RWPE1 (cell line): ENCODE data around the gene CORO2A.
A peak's percentile ranks its signal among the peaks of the same experiment; 100 is the strongest.

ENCODE experiments used
- CTCF ChIA-PET: fragments of 350-600 bp; sonication (Branson Sonifier 250); formaldehyde crosslinking; extraction: SDS; loops from one replicate; lab custom pipeline; 2021; lab: Yijun Ruan, JAX
- POLR2A ChIA-PET: fragments of 400-600 bp; formaldehyde crosslinking; extraction: SDS; loops from one replicate; lab custom pipeline; 2020; ENCODE audit warnings: antibody characterized with exemption; ENCODE audit not compliant: low non-redundant PET; lab: Yijun Ruan, JAX
- DNase-seq: peaks from one replicate; pipeline ENCODE4 v3.0.0; 2012; ENCODE audit warnings: low spot score
- H3K27ac ChIP-seq: fragments of 450-650 bp; 2 replicates; pipeline ENCODE4 v1.5.1; 2017
- TF ChIP-seq, protein P1 (sequence below): fragments of 450-650 bp; conservative IDR thresholded peaks from 2 replicates; pipeline ENCODE4 v1.5.1; 2017; ENCODE audit warnings: low read depth, mild to moderate bottlenecking

The CORO2A gene

DNA sequence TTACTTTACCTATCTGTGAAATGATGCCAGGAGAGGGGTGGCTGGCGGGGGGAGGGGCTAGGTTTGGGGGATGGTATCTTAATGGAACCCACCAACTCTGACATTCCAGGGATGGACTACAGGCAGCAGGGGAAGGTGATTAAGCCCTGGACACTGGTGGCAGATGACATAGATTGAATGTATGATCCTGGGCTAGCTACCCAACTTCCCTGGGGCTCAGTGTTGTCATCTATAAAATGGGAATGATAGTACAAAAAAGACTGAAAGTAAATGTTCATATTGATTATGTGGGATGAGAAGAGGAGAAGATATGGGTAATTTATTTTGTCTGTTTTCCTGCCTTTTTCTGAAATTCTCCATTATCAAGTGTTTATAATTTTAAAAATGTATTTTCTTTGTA, 6.2 kb downstream of the CORO2A start:
- peak overlapping the region; percentile 63 for H3K27ac ChIP-seq
- DNase-seq: no peak
- ChIA-PET POLR2A (interaction anchor here (0.7 kb wide), 1 partner anchor 65 kb away, joined by 4 read pairs; no protein-coding TSS in a partner anchor), CTCF (interaction anchor here (0.6 to 0.7 kb wide), 4 partner anchors 16 to 127 kb away, joined by 3 to 6 read pairs (median 4); no protein-coding TSS in a partner anchor)
- TF ChIP-seq, protein P1, sequence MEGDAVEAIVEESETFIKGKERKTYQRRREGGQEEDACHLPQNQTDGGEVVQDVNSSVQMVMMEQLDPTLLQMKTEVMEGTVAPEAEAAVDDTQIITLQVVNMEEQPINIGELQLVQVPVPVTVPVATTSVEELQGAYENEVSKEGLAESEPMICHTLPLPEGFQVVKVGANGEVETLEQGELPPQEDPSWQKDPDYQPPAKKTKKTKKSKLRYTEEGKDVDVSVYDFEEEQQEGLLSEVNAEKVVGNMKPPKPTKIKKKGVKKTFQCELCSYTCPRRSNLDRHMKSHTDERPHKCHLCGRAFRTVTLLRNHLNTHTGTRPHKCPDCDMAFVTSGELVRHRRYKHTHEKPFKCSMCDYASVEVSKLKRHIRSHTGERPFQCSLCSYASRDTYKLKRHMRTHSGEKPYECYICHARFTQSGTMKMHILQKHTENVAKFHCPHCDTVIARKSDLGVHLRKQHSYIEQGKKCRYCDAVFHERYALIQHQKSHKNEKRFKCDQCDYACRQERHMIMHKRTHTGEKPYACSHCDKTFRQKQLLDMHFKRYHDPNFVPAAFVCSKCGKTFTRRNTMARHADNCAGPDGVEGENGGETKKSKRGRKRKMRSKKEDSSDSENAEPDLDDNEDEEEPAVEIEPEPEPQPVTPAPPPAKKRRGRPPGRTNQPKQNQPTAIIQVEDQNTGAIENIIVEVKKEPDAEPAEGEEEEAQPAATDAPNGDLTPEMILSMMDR: no peak

- peak overlapping the region; percentile 63 for H3K27ac ChIP-seq
- no peak for DNase-seq
- TF ChIP-seq, protein P1: no peak
- CTCF ChIA-PET: interaction anchor here (0.6 to 0.9 kb wide), 2 partner anchors 18 to 22 kb away, joined by 3 to 6 read pairs; no protein-coding TSS in a partner anchor
- POLR2A ChIA-PET: no interaction called here
Observed at GRCh38 chr9:98185611-98186171, 6.7 kb downstream of the CORO2A start.

- peak overlapping the region; percentile 63 for H3K27ac ChIP-seq
- POLR2A ChIA-PET: no interaction called here
- DNase-seq: no peak
- CTCF ChIA-PET: interaction anchor here (0.6 to 0.9 kb wide), 2 partner anchors 21 to 36 kb away, joined by 3 read pairs; no protein-coding TSS in a partner anchor
- TF ChIP-seq, protein P1: no peak
Observed at GRCh38 chr9:98185021-98185567, 7.3 kb downstream of the CORO2A start.

- ChIA-PET POLR2A (no interaction called here), CTCF (no interaction called here)
- TF ChIP-seq, protein P1: no peak
- no peak for DNase-seq
- H3K27ac ChIP-seq: no peak overlapping the region
Observed at GRCh38 chr9:98184326-98184725, 8.1 kb downstream of the CORO2A start.

DNA sequence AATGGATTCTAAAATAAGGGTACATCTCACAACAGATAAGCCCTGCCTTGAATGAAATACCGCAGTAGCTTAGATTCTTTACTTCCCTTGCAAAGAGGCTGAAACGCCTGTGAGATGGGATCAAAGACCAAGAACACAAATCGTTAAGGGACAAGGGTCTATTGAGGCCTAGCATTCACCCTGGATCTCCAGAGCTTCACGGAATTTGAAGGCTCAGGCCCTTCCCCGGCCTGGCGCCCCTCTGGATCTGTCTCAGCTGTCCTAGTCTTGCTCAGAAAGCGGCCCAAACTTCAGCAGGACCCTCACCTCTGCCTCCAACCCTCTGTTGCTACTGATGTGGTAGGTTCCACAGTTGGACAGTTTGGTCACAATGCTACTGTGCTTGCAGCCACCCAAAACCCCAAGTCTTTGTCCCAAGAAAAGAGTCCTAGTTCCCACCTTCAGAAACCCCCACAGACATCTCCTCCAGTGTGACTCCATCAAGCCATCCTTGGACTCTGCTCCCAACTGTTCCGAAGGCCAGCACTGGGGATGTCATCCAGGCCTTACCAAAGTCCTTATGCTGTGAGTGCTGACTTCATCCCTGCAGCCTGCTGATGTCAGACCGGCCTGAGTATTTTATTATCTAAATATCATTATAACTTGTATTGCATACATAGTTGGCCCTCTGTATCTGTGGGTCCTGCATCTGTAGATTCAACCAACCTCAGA, 9.4 kb downstream of the CORO2A start:
- TF ChIP-seq, protein P1: no peak
- no peak for DNase-seq
- CTCF ChIA-PET: interaction anchor here (0.9 kb wide), 1 partner anchor 9 kb away, joined by 3 read pairs; the partner anchor contains the start of gene CORO2A
- POLR2A ChIA-PET: no interaction called here
- H3K27ac ChIP-seq: no peak overlapping the region

GRCh38 chr9:98182069-98182820, 10.2 kb downstream of the CORO2A start:
- no peak overlapping the region for H3K27ac ChIP-seq
- POLR2A ChIA-PET: no interaction called here
- DNase-seq: no peak
- CTCF ChIA-PET: interaction anchor here (0.9 kb wide), 1 partner anchor 10 kb away, joined by 3 read pairs; the partner anchor contains the start of gene CORO2A
- TF ChIP-seq, protein P1: no peak
